Measurements from ENCODE around the gene UBASH3B. TPM values are rescaled to one million over a fixed set of nuclear protein-coding genes. Genes with fewer than 3 reads are reported as not detected.

Gene UBASH3B
- total and polyA plus RNA-seq, 9 donors = 0.31 to 5.9 (median 1.8) TPM

DNA sequence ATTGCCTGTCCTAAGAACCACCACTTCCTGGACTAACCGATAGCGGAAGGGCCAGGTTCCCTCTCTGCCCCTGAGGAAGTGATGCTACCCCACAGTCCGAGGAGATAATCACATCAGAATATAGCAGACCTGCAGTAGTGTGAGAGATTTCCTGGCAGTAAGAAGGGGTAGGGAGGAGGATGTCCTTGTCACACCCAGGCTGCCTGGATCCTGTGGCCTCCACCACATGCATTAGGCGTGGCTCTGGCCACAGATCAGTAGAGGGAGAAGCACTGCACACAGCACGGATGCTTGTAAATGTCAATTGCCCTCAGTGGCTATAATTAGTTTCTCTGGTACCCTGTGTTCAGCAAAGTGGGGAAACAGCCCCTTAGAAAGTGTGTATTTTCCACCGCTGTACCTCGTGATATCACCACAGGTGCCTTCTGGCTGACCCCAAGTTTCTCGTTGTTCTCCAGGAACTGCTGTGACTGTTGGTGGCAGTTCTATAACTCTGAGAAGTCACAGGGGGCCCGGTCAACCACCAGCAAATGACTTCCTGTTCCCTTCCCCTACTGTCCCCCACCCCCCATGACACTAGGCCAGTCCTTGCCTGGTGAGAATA, 61.8 kb downstream of the UBASH3B start:
- Histone ChIP-seq H3K27me3 (no peaks in the 10 kb centered on the region), H3K4me3 (no peak overlapping the region), H3K4me1 (ENCODE audit: insufficient read depth) (no peaks in the 10 kb centered on the region), H3K27ac (no peak overlapping the region), H3K9me3 (no peaks in the 10 kb centered on the region), H3K36me3 (no peaks in the 10 kb centered on the region)
- no peak for DNase-seq
- TF ChIP-seq, protein P1, sequence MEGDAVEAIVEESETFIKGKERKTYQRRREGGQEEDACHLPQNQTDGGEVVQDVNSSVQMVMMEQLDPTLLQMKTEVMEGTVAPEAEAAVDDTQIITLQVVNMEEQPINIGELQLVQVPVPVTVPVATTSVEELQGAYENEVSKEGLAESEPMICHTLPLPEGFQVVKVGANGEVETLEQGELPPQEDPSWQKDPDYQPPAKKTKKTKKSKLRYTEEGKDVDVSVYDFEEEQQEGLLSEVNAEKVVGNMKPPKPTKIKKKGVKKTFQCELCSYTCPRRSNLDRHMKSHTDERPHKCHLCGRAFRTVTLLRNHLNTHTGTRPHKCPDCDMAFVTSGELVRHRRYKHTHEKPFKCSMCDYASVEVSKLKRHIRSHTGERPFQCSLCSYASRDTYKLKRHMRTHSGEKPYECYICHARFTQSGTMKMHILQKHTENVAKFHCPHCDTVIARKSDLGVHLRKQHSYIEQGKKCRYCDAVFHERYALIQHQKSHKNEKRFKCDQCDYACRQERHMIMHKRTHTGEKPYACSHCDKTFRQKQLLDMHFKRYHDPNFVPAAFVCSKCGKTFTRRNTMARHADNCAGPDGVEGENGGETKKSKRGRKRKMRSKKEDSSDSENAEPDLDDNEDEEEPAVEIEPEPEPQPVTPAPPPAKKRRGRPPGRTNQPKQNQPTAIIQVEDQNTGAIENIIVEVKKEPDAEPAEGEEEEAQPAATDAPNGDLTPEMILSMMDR (IDR thresholded peaks at IDR 0.05) = no peak
- TF ChIP-seq POLR2A (IDR thresholded peaks at IDR 0.05) (no peak), EP300 (IDR thresholded peaks at IDR 0.05) (no peak)
- 77 to 81% (median 79%) methylated on average over 9 of the region's 9 CpGs for WGBS, 3 donors
- intact Hi-C loops (cut with DNase I) = no loop called here

DNA sequence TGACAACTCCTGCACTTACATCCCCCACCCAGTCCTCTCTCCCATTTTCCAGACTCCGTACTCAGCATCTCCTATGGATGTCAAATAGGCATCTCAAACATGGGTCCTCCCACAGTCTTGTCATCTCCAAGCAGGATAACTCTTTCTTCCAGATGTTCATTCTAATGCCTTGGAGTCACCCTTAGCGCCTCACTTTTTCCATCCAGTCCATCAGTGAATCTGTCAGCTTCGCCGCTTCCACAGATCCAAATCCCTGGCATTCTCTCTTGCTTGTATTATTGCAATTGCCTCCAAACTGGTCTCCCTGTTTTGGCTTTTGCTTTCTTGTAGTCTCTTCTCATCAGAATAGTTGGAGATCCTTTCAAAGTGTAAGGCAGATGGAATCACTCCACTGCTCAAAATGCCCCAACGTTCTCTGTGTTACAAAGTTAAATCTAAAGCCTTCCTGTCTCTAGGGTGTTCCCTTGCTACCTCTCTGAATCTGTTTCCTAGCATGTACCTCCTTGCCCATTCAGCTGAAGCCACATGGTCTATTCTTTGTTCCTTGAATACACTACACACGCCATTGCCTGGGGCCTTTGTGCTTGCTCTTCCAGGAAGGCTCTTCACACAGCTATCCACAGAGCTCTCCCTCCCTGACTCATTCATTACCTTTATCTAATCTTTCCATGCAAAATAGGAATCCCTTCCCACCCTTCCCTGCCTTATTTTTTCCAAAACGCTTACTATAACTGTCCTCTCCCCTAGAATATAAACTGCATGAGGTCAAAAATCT, 64.8 kb downstream of the UBASH3B start:
- Histone ChIP-seq H3K4me1 (ENCODE audit: insufficient read depth) (no peaks in the 10 kb centered on the region), H3K27me3 (no peaks in the 10 kb centered on the region), H3K9me3 (no peaks in the 10 kb centered on the region), H3K27ac (no peak overlapping the region), H3K36me3 (no peaks in the 10 kb centered on the region), H3K4me3 (no peak overlapping the region)
- intact Hi-C loops (cut with DNase I) = no loop called here
- DNase-seq = no peak
- TF ChIP-seq, protein P1 (IDR thresholded peaks at IDR 0.05) = no peak
- TF ChIP-seq EP300 (IDR thresholded peaks at IDR 0.05) (no peak), POLR2A (IDR thresholded peaks at IDR 0.05) (no peak)
- WGBS, 3 donors = 77 to 87% (median 86%) methylated on average over 7 of the region's 7 CpGs

DNA sequence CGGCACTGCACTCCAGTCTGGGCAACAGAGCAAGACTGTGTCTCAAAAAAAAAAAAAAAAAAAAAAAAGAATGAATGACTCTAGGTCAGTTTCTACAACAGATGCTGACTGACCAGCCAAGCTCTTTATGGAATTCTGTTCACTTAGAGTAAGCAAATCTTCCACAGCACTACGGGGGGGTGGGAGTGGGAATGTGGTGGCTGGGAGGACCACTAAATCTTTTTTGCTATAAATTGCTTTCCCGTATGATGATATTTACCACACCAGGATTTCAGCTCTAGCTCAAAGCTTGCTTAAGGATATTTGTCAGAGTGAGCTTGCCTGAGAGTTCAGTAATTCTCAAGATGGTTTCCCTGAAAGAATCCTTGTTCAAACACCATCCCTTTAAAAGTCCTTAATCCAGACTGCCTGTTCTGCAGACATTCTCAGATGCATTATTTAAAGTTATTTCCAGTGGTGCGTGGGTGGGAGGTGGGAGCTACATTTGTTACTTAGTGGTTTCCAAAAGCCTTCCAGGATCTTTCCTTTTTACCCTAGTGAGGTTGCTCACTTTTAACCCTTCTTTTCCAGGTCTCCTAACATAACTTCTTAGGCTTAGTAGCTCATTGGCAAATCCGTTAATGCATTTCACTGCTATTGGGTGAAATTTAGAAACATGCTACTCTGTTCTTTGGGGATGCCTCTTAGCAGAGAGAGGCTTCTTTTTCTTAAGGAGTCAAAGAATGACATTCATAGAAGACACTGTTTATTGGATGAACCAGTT, 65.9 kb downstream of the UBASH3B start:
- Histone ChIP-seq H3K27ac (no peak overlapping the region), H3K9me3 (no peaks in the 10 kb centered on the region), H3K27me3 (no peaks in the 10 kb centered on the region), H3K36me3 (no peaks in the 10 kb centered on the region), H3K4me1 (ENCODE audit: insufficient read depth) (no peaks in the 10 kb centered on the region), H3K4me3 (no peak overlapping the region)
- no peak for DNase-seq
- intact Hi-C loops (cut with DNase I) = no loop called here
- TF ChIP-seq POLR2A (IDR thresholded peaks at IDR 0.05) = no peak
- 12 to 19% (median 15%) methylated on average over 5 of the region's 5 CpGs for WGBS, 3 donors

DNA sequence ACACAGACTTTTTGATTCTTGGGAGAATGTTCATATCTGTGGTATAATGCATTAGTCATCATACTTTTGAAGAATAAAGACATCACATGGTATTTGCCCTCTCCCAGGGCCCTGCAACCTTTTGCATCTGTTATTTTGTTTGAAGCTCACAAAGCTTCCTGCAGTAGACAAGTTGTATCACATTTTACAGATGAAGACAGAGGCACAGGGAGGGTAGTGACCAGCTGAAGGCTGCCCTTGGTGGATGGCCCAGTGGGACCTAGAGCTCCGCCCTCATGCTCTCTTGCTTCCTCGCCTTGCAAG, 66.4 kb downstream of the UBASH3B start:
- WGBS, 3 donors = 68 to 79% (median 68%) methylated on average over 2 of the region's 2 CpGs
- Histone ChIP-seq H3K27ac (no peak overlapping the region), H3K9me3 (no peaks in the 10 kb centered on the region), H3K4me3 (no peak overlapping the region), H3K36me3 (no peaks in the 10 kb centered on the region), H3K27me3 (no peaks in the 10 kb centered on the region), H3K4me1 (ENCODE audit: insufficient read depth) (no peaks in the 10 kb centered on the region)
- DNase-seq = no peak
- TF ChIP-seq POLR2A (IDR thresholded peaks at IDR 0.05) (no peak), EP300 (IDR thresholded peaks at IDR 0.05) (no peak)
- TF ChIP-seq, protein P1 (IDR thresholded peaks at IDR 0.05) = no peak
- intact Hi-C loops (cut with DNase I) = no loop called here
